ENCODE measurements around the gene NT5C3B.

DNA sequence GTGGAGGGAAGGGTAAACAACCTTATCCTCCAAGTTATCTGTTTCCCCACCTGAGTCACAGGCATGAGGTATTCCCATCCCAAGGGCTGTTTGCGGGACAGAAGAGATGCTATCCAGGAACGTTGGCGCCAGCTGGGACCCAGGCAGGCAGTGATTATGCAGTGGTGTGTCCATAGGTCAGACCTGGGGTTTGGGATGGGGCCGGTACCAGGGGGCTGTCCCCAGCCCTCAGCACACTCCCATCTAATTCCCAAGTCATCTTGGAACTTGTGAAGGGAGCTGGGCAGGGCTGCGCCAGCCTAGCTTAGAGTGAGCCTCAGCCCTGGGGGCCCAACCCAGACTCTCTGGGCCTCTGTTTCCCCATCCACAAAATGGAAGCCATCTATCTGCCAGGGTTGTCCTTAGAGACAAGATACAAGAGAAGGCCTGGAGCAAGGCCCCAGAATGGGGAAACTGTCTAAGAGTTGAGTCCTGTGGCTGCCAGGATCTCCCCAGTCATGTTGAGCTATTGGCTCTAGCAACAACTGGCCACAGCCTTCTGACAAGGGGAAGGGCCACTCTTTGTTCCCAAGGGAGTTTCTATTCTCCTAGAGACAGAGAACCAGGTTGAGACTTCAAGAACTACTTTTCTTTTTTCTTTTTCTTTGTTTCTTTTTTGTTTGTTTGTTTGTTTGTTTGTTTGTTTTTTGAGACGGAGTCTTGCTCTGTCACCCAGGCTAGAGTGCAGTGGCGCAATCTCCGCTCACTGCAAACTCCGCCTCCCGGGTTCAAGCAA lies 39.7 kb downstream of the NT5C3B start:
- TF ChIP-seq POLR2A (IDR thresholded peaks at IDR 0.05) (no peak), POLR2AphosphoS5 (IDR thresholded peaks at IDR 0.05) (no peak), EP300 (IDR thresholded peaks at IDR 0.05) (no peak)
- TF ChIP-seq, protein P1, sequence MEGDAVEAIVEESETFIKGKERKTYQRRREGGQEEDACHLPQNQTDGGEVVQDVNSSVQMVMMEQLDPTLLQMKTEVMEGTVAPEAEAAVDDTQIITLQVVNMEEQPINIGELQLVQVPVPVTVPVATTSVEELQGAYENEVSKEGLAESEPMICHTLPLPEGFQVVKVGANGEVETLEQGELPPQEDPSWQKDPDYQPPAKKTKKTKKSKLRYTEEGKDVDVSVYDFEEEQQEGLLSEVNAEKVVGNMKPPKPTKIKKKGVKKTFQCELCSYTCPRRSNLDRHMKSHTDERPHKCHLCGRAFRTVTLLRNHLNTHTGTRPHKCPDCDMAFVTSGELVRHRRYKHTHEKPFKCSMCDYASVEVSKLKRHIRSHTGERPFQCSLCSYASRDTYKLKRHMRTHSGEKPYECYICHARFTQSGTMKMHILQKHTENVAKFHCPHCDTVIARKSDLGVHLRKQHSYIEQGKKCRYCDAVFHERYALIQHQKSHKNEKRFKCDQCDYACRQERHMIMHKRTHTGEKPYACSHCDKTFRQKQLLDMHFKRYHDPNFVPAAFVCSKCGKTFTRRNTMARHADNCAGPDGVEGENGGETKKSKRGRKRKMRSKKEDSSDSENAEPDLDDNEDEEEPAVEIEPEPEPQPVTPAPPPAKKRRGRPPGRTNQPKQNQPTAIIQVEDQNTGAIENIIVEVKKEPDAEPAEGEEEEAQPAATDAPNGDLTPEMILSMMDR (IDR thresholded peaks at IDR 0.05): no peak

Data from stomach (tissue), 4 donors.